ENCODE data around the gene SH3GLB2. TPM values are rescaled to one million over a fixed set of nuclear protein-coding genes. Genes with fewer than 3 reads are reported as not detected.
"Not testable (repeated sequence)": the region's sequence is repeated elsewhere in the genome, so short reads cannot be mapped to it uniquely, and the experiment has no call there.

The SH3GLB2 gene
- total RNA-seq, 1 donor from 2014 or later = 70.1 TPM

DNA sequence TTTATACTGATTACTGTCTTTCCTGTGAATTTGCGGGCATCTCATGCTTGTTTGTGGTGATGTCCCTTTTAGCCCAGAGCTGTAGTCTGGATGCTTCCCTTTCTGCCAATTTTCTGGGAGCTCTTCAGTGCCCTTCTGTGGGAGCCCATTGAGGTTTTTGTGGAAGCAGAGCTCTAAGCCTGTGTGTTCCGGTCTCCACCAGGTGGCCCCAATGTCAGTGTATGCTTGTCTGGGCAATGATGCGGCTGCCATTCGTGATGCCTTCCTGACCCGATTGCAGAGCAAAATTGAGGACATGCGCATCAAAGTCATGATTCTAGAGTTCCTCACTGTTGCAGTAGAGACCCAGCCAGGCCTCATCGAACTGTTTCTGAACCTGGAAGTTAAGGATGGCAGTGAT, 35.1 kb downstream of the SH3GLB2 start:
- peak; percentile 45 for DNase-seq

GRCh38 chr9:128987805-128988204, 40.3 kb downstream of the SH3GLB2 start:
- peak; percentile 22 for DNase-seq

DNA sequence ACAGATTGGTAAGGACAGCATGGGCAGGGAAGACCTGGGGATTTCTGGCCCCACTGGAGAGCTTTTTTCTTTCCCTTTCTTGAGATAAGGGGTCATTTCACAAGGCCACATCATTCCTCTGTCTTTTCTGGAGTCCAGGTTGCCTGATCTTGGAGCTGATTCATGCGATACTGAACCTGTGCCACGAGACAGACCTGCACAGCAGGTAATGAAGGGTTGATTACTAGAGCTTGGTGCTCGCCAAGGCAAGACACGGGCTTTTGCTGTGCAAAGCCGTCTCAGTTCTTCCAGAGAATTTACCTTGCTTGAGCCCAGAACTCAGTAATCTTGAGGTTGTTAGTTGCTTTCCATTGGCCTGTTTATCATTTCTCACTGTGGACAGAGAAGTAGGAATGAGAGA, 41.5 kb downstream of the SH3GLB2 start:
- no peak for DNase-seq

GRCh38 chr9:128983536-128983935, 44.6 kb downstream of the SH3GLB2 start:
- DNase-seq = no peak

DNA sequence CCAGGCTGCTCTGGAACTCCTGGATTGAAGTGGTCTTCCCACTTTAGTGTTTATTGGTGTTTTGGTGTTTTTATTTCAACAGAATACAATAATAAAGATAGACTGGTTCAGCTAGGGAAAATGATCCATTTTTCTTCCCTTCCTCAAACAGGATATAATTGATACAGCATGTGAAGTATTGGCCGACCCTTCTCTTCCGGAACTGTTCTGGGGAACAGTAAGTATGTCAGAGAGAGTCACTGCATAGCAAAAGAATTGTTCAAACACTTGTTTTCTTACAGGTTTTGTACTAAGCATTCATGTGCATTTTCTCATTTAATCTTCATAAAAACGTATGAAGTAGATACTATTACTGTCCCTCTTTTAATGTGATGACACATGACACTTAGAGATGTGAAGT, 49.0 kb downstream of the SH3GLB2 start:
- no peak for DNase-seq

DNA sequence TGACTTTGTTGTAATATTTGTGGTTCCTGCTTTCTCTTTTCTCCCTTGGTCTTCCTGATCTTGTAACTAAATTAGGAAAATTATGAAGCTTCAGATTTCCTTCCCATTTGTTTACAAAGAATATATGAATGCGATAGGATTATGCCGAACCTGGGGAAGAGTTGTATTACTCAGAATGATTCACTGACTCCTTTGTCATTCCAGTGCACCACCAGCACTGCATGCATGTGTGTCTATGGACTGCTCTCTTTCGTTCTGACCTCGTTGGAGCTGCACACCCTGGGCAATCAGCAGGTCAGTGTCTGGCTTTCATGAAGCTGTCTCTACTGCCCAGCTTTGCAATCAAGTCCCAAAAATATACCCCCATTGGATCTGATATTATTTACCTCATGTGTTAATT, 55.2 kb downstream of the SH3GLB2 start:
- peak; percentile 58 for DNase-seq

- DNase-seq = no peak
Observed at GRCh38 chr9:128969491-128969890, 58.6 kb downstream of the SH3GLB2 start.

GRCh38 chr9:128961403-128961802, 66.7 kb downstream of the SH3GLB2 start:
- not testable (repeated sequence) for DNase-seq

Other genes with a start within 250 kb of the SH3GLB2 start
- gene TBC1D13, start 241.1 kb downstream of the SH3GLB2 start, total RNA-seq = 15.3 and 25.5 TPM in 2 replicates
- 21.4 and 37.3 TPM in 2 replicates for gene ENDOG, start 209.8 kb downstream of the SH3GLB2 start, total RNA-seq
- 31.1 and 55.7 TPM in 2 replicates for gene SPOUT1, start 198.5 kb downstream of the SH3GLB2 start, total RNA-seq
- 5.3 and 9.7 TPM in 2 replicates for gene KYAT1, start 146.4 kb downstream of the SH3GLB2 start, total RNA-seq
- gene LRRC8A, start 146.2 kb downstream of the SH3GLB2 start, total RNA-seq = 102 and 154 TPM in 2 replicates
- 0.85 TPM in 1 of 2 replicates, not detected in the other for gene PHYHD1, start 107.3 kb downstream of the SH3GLB2 start, total RNA-seq
- gene DOLK, start 80.7 kb downstream of the SH3GLB2 start, total RNA-seq = 38.4 and 45.6 TPM in 2 replicates
- gene NUP188, start 80.6 kb downstream of the SH3GLB2 start, total RNA-seq = 45.6 and 94.3 TPM in 2 replicates
- 34.4 and 39.5 TPM in 2 replicates for gene MIGA2, start 8.3 kb upstream of the SH3GLB2 start, total RNA-seq
- gene DOLPP1, start 52.8 kb upstream of the SH3GLB2 start, total RNA-seq = 10.7 and 15.5 TPM in 2 replicates
- gene CRAT, start 82.5 kb upstream of the SH3GLB2 start, total RNA-seq = 34.0 and 61.8 TPM in 2 replicates
- gene PTPA, start 83.1 kb upstream of the SH3GLB2 start, total RNA-seq = 80.0 and 145 TPM in 2 replicates
- gene IER5L, start 149.9 kb upstream of the SH3GLB2 start, total RNA-seq = 13.0 and 19.4 TPM in 2 replicates

All from dermis blood vessel endothelial cell (primary cell).